GM18951 (cell line): ENCODE measurements around the gene CNTNAP2.
"Not testable (repeated sequence)": the region's sequence is repeated elsewhere in the genome, so short reads cannot be mapped to it uniquely, and the experiment has no call there.

ENCODE experiments used
- POLR2A ChIP-seq: IDR thresholded peaks from 4 replicates; pipeline ENCODE4 v1.6.1; 2011; ENCODE audit warnings: mild to moderate bottlenecking; ENCODE audit not compliant: insufficient read length, insufficient read depth; ENCODE audit errors: extremely low read depth
- in situ Hi-C: fragments of 300-500 bp; cut with MboI; formaldehyde crosslinking; loops from one replicate; pipeline ENCODE4 v1.12.0; 2022; ENCODE audit warnings: low sequenced_read_pairs, mixed read lengths, inconsistent platforms; ENCODE audit not compliant: unreplicated experiment

Gene CNTNAP2

GRCh38 chr7:148060724-148061123 lies 1944.1 kb downstream of the CNTNAP2 start:
- in situ Hi-C loops, result no loop called here
- TF ChIP-seq POLR2A, result no peak

GRCh38 chr7:148078111-148078510 lies 1961.5 kb downstream of the CNTNAP2 start:
- in situ Hi-C loops, result not testable (repeated sequence)

GRCh38 chr7:148079206-148080080 lies 1962.8 kb downstream of the CNTNAP2 start:
- TF ChIP-seq POLR2A, result no peak
- in situ Hi-C loops, result no loop called here

GRCh38 chr7:148083448-148083847 lies 1966.8 kb downstream of the CNTNAP2 start:
- TF ChIP-seq POLR2A, result no peak
- in situ Hi-C loops, result no loop called here

DNA sequence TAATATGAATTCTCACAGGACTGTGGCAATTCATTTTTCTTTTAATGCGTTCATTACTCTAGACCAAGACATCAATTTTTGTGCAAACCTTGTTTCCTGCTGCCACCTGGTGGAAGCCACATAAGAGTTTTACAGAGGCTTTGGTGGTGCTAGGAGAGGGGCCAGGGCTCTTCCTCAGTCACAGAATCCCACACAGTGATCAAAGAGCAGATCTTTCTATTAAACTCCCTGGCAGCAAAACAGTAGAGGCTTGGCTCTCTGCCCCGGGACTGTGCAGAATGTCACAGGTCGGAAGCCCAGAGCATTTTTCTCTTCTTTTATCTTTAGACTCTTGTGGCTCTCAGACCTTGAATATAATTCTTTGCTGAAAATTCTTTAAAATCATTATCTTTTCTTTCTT lies 1967.5 kb downstream of the CNTNAP2 start:
- in situ Hi-C loops, result no loop called here
- TF ChIP-seq POLR2A, result no peak

- in situ Hi-C loops, result no loop called here
- no peak for TF ChIP-seq POLR2A
Observed at GRCh38 chr7:148091882-148092281, 1975.3 kb downstream of the CNTNAP2 start.

DNA sequence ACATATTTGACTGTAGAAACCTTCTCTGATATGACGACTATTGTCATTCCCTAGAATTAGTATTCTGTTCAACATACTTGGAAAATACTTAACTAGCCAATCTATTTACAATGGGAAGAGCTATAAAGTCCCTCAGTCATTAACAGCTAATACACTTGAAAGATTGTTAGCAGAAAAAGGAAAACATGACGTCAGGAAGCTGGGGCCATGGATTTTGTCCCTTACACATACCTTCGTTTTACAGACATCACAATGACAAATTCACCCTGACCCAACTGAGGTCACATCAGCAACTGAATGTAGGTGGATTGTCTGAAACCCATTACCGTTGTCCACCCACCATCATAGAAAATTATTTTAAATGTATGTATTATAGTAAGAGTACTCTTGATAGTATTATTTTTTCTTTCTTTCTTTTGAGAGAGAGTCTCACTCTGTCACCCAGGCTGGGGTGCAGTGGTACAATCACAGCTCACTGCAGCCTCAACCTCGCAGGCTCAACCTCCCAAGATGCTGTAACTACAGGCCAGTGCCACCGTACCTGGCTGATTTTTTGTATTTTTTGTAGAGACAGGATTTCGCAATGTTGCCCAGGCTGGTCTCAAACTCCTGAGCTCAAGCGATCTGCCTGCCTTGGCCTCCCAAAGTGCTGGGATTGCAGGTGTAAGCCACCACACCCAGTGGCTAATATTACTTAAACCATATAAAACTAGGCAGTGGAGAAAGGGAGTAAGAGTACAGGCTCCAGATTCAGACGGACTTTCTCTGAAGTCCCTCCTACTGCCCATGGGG lies 1977.0 kb downstream of the CNTNAP2 start:
- no peak for TF ChIP-seq POLR2A
- in situ Hi-C loops, result no loop called here

GRCh38 chr7:148095066-148095465 lies 1978.5 kb downstream of the CNTNAP2 start:
- in situ Hi-C loops, result no loop called here
- no peak for TF ChIP-seq POLR2A

- in situ Hi-C loops, result no loop called here
- TF ChIP-seq POLR2A, result no peak
Observed at GRCh38 chr7:148104136-148104716, 1987.6 kb downstream of the CNTNAP2 start.

DNA sequence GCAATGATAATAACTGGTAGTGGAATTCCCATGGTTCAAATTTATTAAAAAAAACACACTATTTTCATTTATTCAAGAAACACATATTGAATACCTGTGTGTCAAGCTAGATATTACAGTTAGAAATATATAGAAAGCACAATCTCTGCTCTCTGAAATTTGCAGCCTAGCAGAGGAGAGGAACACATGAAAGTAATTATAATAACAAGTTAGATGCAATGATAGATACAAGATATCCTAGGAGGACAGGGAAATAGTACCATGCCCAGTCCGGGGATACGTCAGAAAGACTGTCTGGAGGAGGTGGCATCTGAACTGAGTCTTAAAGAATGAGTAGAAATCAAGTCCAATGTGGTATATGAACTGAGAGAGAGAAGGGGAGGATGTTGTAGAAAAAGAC lies 1988.3 kb downstream of the CNTNAP2 start:
- no peak for TF ChIP-seq POLR2A
- in situ Hi-C loops, result no loop called here

GRCh38 chr7:148105853-148106252 lies 1989.3 kb downstream of the CNTNAP2 start:
- TF ChIP-seq POLR2A, result no peak
- in situ Hi-C loops, result no loop called here

- no peak for TF ChIP-seq POLR2A
- in situ Hi-C loops, result no loop called here
Observed at GRCh38 chr7:148107443-148108127, 1991.0 kb downstream of the CNTNAP2 start.

DNA sequence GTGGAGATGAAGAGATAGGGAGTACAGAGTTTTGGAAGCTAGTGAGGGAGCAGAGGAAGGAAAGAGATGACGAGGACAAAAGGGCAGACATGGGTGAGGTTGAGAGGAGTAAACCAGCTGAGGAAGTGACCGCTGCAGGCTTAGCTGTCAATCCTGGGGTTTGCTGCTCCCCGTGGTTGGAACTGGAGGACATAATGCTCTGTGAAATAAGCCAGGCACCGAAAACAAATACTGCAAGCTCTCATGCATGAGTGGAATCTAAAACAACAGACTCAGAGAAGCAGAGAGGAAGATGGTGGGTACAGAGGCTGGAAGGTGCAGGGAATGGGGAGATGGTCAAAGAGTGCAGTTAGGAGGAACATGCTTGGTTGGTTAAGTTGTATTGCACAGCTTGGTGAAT lies 1991.8 kb downstream of the CNTNAP2 start:
- TF ChIP-seq POLR2A, result no peak
- in situ Hi-C loops, result no loop called here
